Measurements from ENCODE around the gene BABAM2. TPM values are rescaled to one million over a fixed set of nuclear protein-coding genes. Genes with fewer than 3 reads are reported as not detected.

Gene BABAM2
- total and polyA plus RNA-seq, 9 of the 15 experiments (the other 6 are each of a cell fraction or from before 2014, with no cell fraction given): 10.9 to 37.4 (median 25.6) TPM

GRCh38 chr2:28375742-28376631 lies 485.5 kb downstream of the BABAM2 start:
- 31% methylated on average over 6 of the region's 8 CpGs for WGBS (ENCODE audit: insufficient coverage, low coverage, missing lambda C conversion rate)
- FAIRE-seq: no peak
- intact Hi-C loops (cut with micrococcal nuclease): no loop called here
- H3K4me1 ChIP-seq (replicated peaks in 1 of 2; ENCODE audit: control insufficient read depth in 2 of 2, insufficient read depth in 2 of 2, low read length in 2 of 2): peaks cover 2 to 11% of the 10 kb centered on the region in 2 experiments; a peak in 4 of 5 replicates
- no peaks in the 10 kb centered on the region for H3K9me1 ChIP-seq (ENCODE audit: control insufficient read depth, insufficient read depth, low read length)
- ChIA-PET CTCF (ENCODE audit: low intra/inter-chr PET ratio) (no interaction called here), POLR2A (interaction anchor here (1.2 kb wide), 1 partner anchor 21 kb away, joined by 3 read pairs; no protein-coding TSS in a partner anchor)
- no peak for TF ChIP-seq ZNF431 (CRISPR knock-in tag; IDR thresholded peaks at IDR 0.05)
- no peak for TF ChIP-seq CHD2 (IDR thresholded peaks at IDR 0.05; ENCODE audit: low read depth, low read length)
- TF ChIP-seq FOXJ3 (CRISPR knock-in tag; IDR thresholded peaks at IDR 0.05): no peak
- TF ChIP-seq ZEB2 (IDR thresholded peaks at IDR 0.05): no peak
- TF ChIP-seq RHOXF2B (CRISPR knock-in tag; conservative IDR thresholded peaks at IDR 0.05): no peak
- no peak for TF ChIP-seq CTCFL (IDR thresholded peaks at IDR 0.05; ENCODE audit: borderline replicate concordance, insufficient read depth, low read depth, low read length, poor library complexity, severe bottlenecking)
- no peak for TF ChIP-seq KDM4B (IDR thresholded peaks at IDR 0.05; ENCODE audit: borderline replicate concordance in 2 of 2, low read depth in 1 of 2)
- no peak for TF ChIP-seq CC2D1A (IDR thresholded peaks at IDR 0.05)
- no peak for TF ChIP-seq ETV6 (IDR thresholded peaks at IDR 0.05; ENCODE audit: borderline replicate concordance in 1 of 2, low read depth in 2 of 2, low read length in 1 of 2)
- TF ChIP-seq ETV6 (CRISPR knock-in tag; IDR thresholded peaks at IDR 0.05; ENCODE audit: borderline replicate concordance): no peak
- H3K27ac ChIP-seq (ENCODE audit: extremely low read depth, low read depth, low read length): no peak overlapping the region
- H3K36me3 ChIP-seq (ENCODE audit: control insufficient read depth, insufficient read depth, low read length): no peaks in the 10 kb centered on the region
- no peak; the same call in 1 of the 3 replicates for ATAC-seq
- no peaks in the 10 kb centered on the region; a peak in 1 of 5 replicates for H3K27me3 ChIP-seq (ENCODE audit: control insufficient read depth in 2 of 2, insufficient read depth in 2 of 2, low read length in 2 of 2)
- H3K79me2 ChIP-seq (ENCODE audit: control insufficient read depth, insufficient read depth, low read length): no peaks in the 10 kb centered on the region
- H3K4me2 ChIP-seq (ENCODE audit: insufficient read depth, low read length): no peak overlapping the region
- in situ Hi-C loops (cut with MboI): no loop called here
- no peak for DNase-seq (ENCODE audit: extremely low read depth in 1 of 4, low spot score in 3 of 4)
- H3K4me3 ChIP-seq: no peak overlapping the region
- no peak overlapping the region for H2AFZ ChIP-seq (ENCODE audit: low read depth, low read length)
- no TSS peak for BruUV-seq (replicated peaks)
- H4K20me1 ChIP-seq (replicated peaks; ENCODE audit: control insufficient read depth, insufficient read depth, low read length): no peaks in the 10 kb centered on the region
- no peak overlapping the region for H3K9ac ChIP-seq (ENCODE audit: insufficient read depth in 1 of 2, low read depth in 2 of 2, low read length in 2 of 2)
- no peaks in the 10 kb centered on the region for H3K9me3 ChIP-seq (replicated peaks; ENCODE audit: control insufficient read depth, insufficient read depth, low read depth, low read length)
